SK-N-SH (cell line): Measurements from ENCODE around the gene CTCF. TPM values are rescaled to one million over a fixed set of nuclear protein-coding genes. Genes with fewer than 3 reads are reported as not detected.

Experiments
- CTCF ChIA-PET: fragments of 300-600, 350-600 bp; formaldehyde crosslinking; extraction: SDS; loops from one replicate; lab custom pipeline; 2021; lab: Yijun Ruan, JAX
- POLR2A ChIA-PET: fragments of 350-600 bp; sonication (Branson Sonifier 250); formaldehyde crosslinking; extraction: SDS; loops from one replicate; lab custom pipeline; 2020; ENCODE audit warnings: antibody characterized with exemption, inconsistent platforms; lab: Yijun Ruan, JAX
- DNase-seq: peaks from one replicate; pipeline ENCODE4 v3.0.0; 2012
- H2AFZ ChIP-seq: fragments of 200-600 bp; sonication (generic); 2 replicates; pipeline ENCODE4 v1.8.1; 2016; ENCODE audit warnings: antibody characterized with exemption, mild to moderate bottlenecking, low read depth
- H3F3A ChIP-seq: fragments of 200-600 bp; sonication (generic); replicated peaks from 2 replicates; pipeline ENCODE3; 2016; ENCODE audit warnings: antibody characterized with exemption, mild to moderate bottlenecking; ENCODE audit not compliant: insufficient read depth
- H3K27ac ChIP-seq, 2 experiments: fragments of 200-500 bp in 1 of 2; fragments of 200-600 bp in 1 of 2; sonication (Bioruptor generic) in 1 of 2; sonication (generic), shearing (Covaris generic) in 1 of 2; 2 replicates each; pipeline versions ENCODE4 v1.5.1 to v1.6.1; 2014 to 2016; ENCODE audit warnings: low read depth in 2 of 2, inconsistent platforms in 1 of 2, low read length in 1 of 2, mild to moderate bottlenecking in 1 of 2, mixed read lengths in 1 of 2
- H3K27me3 ChIP-seq: fragments of 200-600 bp; sonication (generic), shearing (Covaris generic); 2 replicates; pipeline ENCODE4 v1.6.1; 2016; ENCODE audit warnings: mixed run types; ENCODE audit not compliant: insufficient read depth
- H3K36me3 ChIP-seq, 2 experiments: fragments of 200-500 bp in 1 of 2; fragments of 200-600 bp in 1 of 2; sonication (Bioruptor generic) in 1 of 2; sonication (generic) in 1 of 2; replicated peaks in 1 of 2; 2 replicates each; pipeline versions ENCODE3 to v1.5.1; 2014 to 2016; ENCODE audit warnings: low read length in 1 of 2, mild to moderate bottlenecking in 1 of 2; ENCODE audit not compliant: insufficient read depth in 2 of 2, control insufficient read depth in 1 of 2
- H3K4me1 ChIP-seq, 2 experiments: fragments of 200-500 bp in 1 of 2; fragments of 200-600 bp in 1 of 2; sonication (Bioruptor generic) in 1 of 2; sonication (generic), shearing (Covaris generic) in 1 of 2; 2 replicates each; pipeline versions ENCODE4 v1.5.1 to v1.6.1; 2014 to 2016; ENCODE audit warnings: low read depth in 1 of 2, low read length in 1 of 2, mixed run types in 1 of 2; ENCODE audit not compliant: insufficient read depth in 2 of 2, control insufficient read depth in 1 of 2
- H3K4me2 ChIP-seq: fragments of 200-600 bp; sonication (generic), shearing (Covaris generic); 2 replicates; pipeline ENCODE4 v1.6.1; 2017; ENCODE audit warnings: mixed run types
- H3K4me3 ChIP-seq, 2 experiments: fragments of 200-500 bp in 1 of 2; fragments of 200-600 bp in 1 of 2; sonication (Bioruptor generic) in 1 of 2; sonication (generic), shearing (Covaris generic) in 1 of 2; 2 replicates each; pipeline versions ENCODE4 v1.5.1 to v1.8.1; 2014 to 2016; ENCODE audit warnings: low read depth in 2 of 2, inconsistent platforms in 1 of 2, low read length in 1 of 2, mild to moderate bottlenecking in 1 of 2, mixed read lengths in 1 of 2, moderate library complexity in 1 of 2
- H3K79me2 ChIP-seq: fragments of 200-600 bp; sonication (generic); 2 replicates; pipeline ENCODE4 v1.8.1; 2017; ENCODE audit warnings: mild to moderate bottlenecking; ENCODE audit not compliant: insufficient read depth
- H3K9ac ChIP-seq: fragments of 200-600 bp; sonication (generic); 2 replicates; pipeline ENCODE4 v1.6.1; 2017; ENCODE audit warnings: mixed run types
- H3K9me2 ChIP-seq: fragments of 200-600 bp; sonication (generic); 2 replicates; pipeline ENCODE4 v1.6.1; 2017; ENCODE audit warnings: mixed run types
- H3K9me3 ChIP-seq: fragments of 200-600 bp; sonication (generic); 2 replicates; pipeline ENCODE4 v1.6.1; 2017; ENCODE audit warnings: mixed run types, mild to moderate bottlenecking, moderate library complexity
- H4K20me1 ChIP-seq: fragments of 200-600 bp; sonication (generic); 2 replicates; pipeline ENCODE4 v1.6.1; 2017; ENCODE audit warnings: mild to moderate bottlenecking, mixed run types; ENCODE audit not compliant: insufficient read depth
- EZH2phosphoT487 ChIP-seq: fragments of 200-600 bp; sonication (generic); IDR thresholded peaks from 2 replicates; pipeline ENCODE4 v1.6.1; 2017; ENCODE audit warnings: low read depth, mixed run types, mild to moderate bottlenecking, antibody characterized with exemption, moderate library complexity, borderline replicate concordance
- GABPA ChIP-seq: IDR thresholded peaks from 2 replicates; pipeline ENCODE4 v1.4.0; 2012; ENCODE audit warnings: low read depth, mild to moderate bottlenecking
- GATA2 ChIP-seq: sonication (generic); formaldehyde crosslinking; IDR thresholded peaks from 2 replicates; pipeline ENCODE4 v1.5.0; 2020; ENCODE audit warnings: mild to moderate bottlenecking, missing genetic modification reagents
- MEF2A ChIP-seq: IDR thresholded peaks from 2 replicates; pipeline ENCODE4 v1.4.0; 2012; ENCODE audit warnings: low read depth, borderline replicate concordance
- MXI1 ChIP-seq: IDR thresholded peaks from 2 replicates; pipeline ENCODE4 v1.6.1; 2012; ENCODE audit warnings: mild to moderate bottlenecking, low read depth, low read length, improper control_type of control experiment
- POLR2AphosphoS5 ChIP-seq: IDR thresholded peaks from 2 replicates; pipeline ENCODE4 v1.6.1; 2012; ENCODE audit warnings: low read depth, low read length
- RCOR1 ChIP-seq: fragments of 150-350 bp; IDR thresholded peaks from 2 replicates; pipeline ENCODE4 v1.6.1; 2017; ENCODE audit warnings: antibody characterized with exemption, low read length
- SIN3A ChIP-seq: IDR thresholded peaks from 2 replicates; pipeline ENCODE4 v1.6.1; 2012; ENCODE audit warnings: low read depth, mild to moderate bottlenecking, low read length, moderate library complexity, borderline replicate concordance
- SMC3 ChIP-seq: IDR thresholded peaks from 2 replicates; pipeline ENCODE4 v1.6.1; 2012; ENCODE audit warnings: low read depth, low read length, improper control_type of control experiment
- TCF12 ChIP-seq: IDR thresholded peaks from 2 replicates; pipeline ENCODE4 v1.4.0; 2012
- TEAD4 ChIP-seq: IDR thresholded peaks from 2 replicates; pipeline ENCODE4 v1.4.0; 2012; ENCODE audit warnings: mild to moderate bottlenecking, borderline replicate concordance; ENCODE audit not compliant: insufficient read depth
- YY1 ChIP-seq: IDR thresholded peaks from 2 replicates; pipeline ENCODE4 v1.4.0; 2012; ENCODE audit warnings: low read depth, mild to moderate bottlenecking
- WGBS: methylation state at CpG from one replicate; pipeline ENCODE4 v1.1.6; 2017; ENCODE audit warnings: low lambda C conversion rate; 5-methylcytosine and 5-hydroxymethylcytosine counted together
- polyA plus RNA-seq, 3 experiments: library from polyadenylated mRNA; depleted of rRNA; stranded (reverse); fragments of >200 nt; gene quantifications; 2 replicates each; pipeline ENCODE4 v1.2.3, GENCODE V29; 2012
- TF ChIP-seq, protein P1 (sequence below): IDR thresholded peaks from 2 replicates; pipeline ENCODE4; 2012
- TF ChIP-seq, protein P2 (sequence below): IDR thresholded peaks from 2 replicates; pipeline ENCODE4 v1.4.0; 2012; ENCODE audit warnings: low read depth, borderline replicate concordance
- TF ChIP-seq, protein P3 (sequence below): IDR thresholded peaks from 2 replicates; pipeline ENCODE4 v1.4.0; 2012; ENCODE audit warnings: low read depth, borderline replicate concordance
- TF ChIP-seq, protein P4 (sequence below): fragments of 200-600 bp; sonication (generic); IDR thresholded peaks from 2 replicates; pipeline ENCODE4 v1.6.1; 2017; ENCODE audit warnings: antibody characterized with exemption, mild to moderate bottlenecking, moderate library complexity

The CTCF gene
- polyA plus RNA-seq, 1 of the 3 experiments (the other 2 are of a cell fraction) = 19.6 TPM

DNA sequence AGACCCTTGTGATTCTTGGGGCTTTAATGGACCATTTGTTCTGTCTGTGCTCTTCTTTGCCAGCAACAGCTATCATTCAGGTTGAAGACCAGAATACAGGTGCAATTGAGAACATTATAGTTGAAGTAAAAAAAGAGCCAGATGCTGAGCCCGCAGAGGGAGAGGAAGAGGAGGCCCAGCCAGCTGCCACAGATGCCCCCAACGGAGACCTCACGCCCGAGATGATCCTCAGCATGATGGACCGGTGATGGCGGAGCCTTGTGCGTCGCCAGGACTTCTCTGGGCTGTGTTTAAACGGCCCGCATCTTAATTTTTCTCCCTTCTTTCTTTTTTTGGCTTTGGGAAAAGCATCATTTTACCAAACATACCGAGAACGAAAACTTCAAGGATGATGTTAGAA lies 75.3 kb downstream of the CTCF start (continued):
- TF ChIP-seq GABPA (no peak), SMC3 (no peak), POLR2AphosphoS5 (no peak), SIN3A (no peak), MEF2A (no peak), EZH2phosphoT487 (no peak), TEAD4 (no peak), TCF12 (no peak), RCOR1 (no peak)
- TF ChIP-seq, protein P1, sequence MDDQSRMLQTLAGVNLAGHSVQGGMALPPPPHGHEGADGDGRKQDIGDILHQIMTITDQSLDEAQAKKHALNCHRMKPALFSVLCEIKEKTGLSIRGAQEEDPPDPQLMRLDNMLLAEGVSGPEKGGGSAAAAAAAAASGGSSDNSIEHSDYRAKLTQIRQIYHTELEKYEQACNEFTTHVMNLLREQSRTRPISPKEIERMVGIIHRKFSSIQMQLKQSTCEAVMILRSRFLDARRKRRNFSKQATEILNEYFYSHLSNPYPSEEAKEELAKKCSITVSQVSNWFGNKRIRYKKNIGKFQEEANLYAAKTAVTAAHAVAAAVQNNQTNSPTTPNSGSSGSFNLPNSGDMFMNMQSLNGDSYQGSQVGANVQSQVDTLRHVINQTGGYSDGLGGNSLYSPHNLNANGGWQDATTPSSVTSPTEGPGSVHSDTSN = no peak
- TF ChIP-seq, all 33 proteins: peak for 0

DNA sequence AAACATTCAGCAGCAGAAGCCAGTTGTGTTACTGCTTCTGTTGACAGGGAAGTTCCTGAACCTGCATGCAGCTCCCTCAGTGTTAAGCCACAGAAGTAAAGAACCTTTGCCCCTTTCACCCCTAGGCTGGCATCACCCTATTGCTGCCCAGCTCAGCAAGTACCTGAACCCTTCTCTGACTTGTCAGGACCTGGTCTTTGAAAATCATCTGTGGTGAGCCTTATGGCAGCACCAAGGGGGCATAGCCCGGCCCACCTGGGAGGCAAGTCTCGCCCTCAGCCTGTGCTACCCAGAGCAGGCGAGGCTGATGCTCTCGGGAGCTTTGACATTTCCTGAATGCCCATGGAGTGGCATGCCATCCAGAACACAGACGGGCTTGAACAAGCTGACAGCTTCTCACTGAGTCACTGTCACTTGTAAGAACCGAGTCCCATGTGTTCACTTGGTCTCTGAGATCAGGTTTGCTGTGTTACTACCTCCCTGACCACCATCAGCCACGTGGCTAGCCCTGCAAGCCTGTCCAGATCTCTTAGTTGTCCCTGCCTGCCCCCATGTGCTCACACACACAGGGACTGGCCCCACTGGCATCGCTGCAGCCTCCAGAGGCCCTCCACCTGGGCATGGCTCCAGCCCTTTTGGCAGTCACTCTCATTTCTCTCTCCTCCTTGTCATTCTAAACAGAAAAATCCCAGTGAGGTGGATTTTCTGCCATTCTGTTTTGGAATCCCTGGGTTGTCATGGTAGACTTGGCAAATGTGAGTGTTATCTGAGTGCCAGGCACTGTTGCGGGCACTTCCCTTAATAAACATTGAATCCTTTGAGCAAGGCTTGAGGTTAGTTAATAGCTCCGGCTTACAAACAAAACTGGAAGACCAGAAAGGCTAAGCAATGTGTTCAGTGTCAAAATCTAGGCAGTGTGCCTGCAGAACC lies 79.7 kb downstream of the CTCF start:
- ChIA-PET POLR2A (no interaction called here), CTCF (interaction anchor here (0.6 to 16.5 kb wide), 6 partner anchors 28 to 128 kb away, joined by 3 to 263 read pairs (median 43); partner anchors contain the start of gene CTCF)
- Histone ChIP-seq H4K20me1 (no peaks in the 10 kb centered on the region), H3K9me2 (no peaks in the 10 kb centered on the region), H3K4me2 (no peak overlapping the region), H3F3A (peaks cover 4% of the 10 kb centered on the region), H3K27ac (no peak overlapping the region), H3K4me1 (peaks cover 0 to 4% of the 10 kb centered on the region in 2 experiments; a peak in 1 of 4 replicates), H2AFZ (no peak overlapping the region), H3K79me2 (no peaks in the 10 kb centered on the region), H3K4me3 (no peak overlapping the region), H3K36me3 (peaks cover 0 to 16% of the 10 kb centered on the region in 2 experiments), H3K9me3 (no peaks in the 10 kb centered on the region), H3K9ac (no peak overlapping the region), H3K27me3 (no peaks in the 10 kb centered on the region)
- TF ChIP-seq GATA2 (CRISPR knock-in tag) (no peak), MXI1 (peak; percentile 68)
- WGBS = 70% methylated on average over 9 of the region's 10 CpGs
- DNase-seq = no peak

DNA sequence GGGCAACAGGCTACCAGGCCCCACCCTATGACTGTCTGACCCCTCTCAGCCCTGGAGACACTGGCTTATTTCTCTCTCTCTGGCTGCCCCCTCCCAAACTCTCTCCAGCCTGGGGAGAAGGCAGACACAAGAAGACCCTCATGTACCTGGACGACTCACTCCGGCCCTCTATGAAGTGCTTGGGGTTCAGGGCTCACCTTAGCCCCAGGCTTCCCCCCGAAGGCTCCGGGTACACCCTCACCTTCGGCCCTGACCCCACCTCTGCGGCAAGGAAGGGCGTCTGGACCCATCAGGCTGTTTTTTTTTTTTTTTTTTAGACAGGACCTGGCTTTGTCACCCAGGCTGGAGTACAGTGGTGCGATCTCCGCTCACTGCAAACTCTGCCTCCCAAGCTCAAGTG lies 81.7 kb downstream of the CTCF start:
- Histone ChIP-seq H3K4me2 (0 out of 2 replicates have a peak overlapping the region, but pooled peaks have one; percentile 57), H4K20me1 (no peaks in the 10 kb centered on the region), H3F3A (no peaks in the 10 kb centered on the region), H3K36me3 (peaks cover 0 to under 1% of the 10 kb centered on the region in 2 experiments), H3K4me1 (peaks cover 0 to 4% of the 10 kb centered on the region in 2 experiments; a peak in 1 of 4 replicates), H3K27ac (no peak overlapping the region), H3K79me2 (no peaks in the 10 kb centered on the region), H3K9me2 (no peaks in the 10 kb centered on the region), H3K9ac (no peak overlapping the region), H2AFZ (no peak overlapping the region), H3K9me3 (no peaks in the 10 kb centered on the region), H3K27me3 (no peaks in the 10 kb centered on the region), H3K4me3 (no peak overlapping the region)
- WGBS = 95% methylated on average over 9 of the region's 9 CpGs
- ChIA-PET CTCF (interaction anchor here (0.6 to 16.5 kb wide), 26 partner anchors 9 to 180 kb away, joined by 3 to 263 read pairs (median 8); partner anchors contain the start of genes ACD, AGRP, CTCF and PARD6A), POLR2A (no interaction called here)
- DNase-seq = no peak
- TF ChIP-seq, protein P2, sequence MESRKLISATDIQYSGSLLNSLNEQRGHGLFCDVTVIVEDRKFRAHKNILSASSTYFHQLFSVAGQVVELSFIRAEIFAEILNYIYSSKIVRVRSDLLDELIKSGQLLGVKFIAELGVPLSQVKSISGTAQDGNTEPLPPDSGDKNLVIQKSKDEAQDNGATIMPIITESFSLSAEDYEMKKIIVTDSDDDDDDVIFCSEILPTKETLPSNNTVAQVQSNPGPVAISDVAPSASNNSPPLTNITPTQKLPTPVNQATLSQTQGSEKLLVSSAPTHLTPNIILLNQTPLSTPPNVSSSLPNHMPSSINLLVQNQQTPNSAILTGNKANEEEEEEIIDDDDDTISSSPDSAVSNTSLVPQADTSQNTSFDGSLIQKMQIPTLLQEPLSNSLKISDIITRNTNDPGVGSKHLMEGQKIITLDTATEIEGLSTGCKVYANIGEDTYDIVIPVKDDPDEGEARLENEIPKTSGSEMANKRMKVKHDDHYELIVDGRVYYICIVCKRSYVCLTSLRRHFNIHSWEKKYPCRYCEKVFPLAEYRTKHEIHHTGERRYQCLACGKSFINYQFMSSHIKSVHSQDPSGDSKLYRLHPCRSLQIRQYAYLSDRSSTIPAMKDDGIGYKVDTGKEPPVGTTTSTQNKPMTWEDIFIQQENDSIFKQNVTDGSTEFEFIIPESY = no peak
- TF ChIP-seq, protein P3, sequence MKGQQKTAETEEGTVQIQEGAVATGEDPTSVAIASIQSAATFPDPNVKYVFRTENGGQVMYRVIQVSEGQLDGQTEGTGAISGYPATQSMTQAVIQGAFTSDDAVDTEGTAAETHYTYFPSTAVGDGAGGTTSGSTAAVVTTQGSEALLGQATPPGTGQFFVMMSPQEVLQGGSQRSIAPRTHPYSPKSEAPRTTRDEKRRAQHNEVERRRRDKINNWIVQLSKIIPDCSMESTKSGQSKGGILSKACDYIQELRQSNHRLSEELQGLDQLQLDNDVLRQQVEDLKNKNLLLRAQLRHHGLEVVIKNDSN = no peak
- TF ChIP-seq, protein P4, sequence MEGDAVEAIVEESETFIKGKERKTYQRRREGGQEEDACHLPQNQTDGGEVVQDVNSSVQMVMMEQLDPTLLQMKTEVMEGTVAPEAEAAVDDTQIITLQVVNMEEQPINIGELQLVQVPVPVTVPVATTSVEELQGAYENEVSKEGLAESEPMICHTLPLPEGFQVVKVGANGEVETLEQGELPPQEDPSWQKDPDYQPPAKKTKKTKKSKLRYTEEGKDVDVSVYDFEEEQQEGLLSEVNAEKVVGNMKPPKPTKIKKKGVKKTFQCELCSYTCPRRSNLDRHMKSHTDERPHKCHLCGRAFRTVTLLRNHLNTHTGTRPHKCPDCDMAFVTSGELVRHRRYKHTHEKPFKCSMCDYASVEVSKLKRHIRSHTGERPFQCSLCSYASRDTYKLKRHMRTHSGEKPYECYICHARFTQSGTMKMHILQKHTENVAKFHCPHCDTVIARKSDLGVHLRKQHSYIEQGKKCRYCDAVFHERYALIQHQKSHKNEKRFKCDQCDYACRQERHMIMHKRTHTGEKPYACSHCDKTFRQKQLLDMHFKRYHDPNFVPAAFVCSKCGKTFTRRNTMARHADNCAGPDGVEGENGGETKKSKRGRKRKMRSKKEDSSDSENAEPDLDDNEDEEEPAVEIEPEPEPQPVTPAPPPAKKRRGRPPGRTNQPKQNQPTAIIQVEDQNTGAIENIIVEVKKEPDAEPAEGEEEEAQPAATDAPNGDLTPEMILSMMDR = no peak
- no peak for TF ChIP-seq YY1
